Measurements from ENCODE around the gene APOH. TPM values are rescaled to one million over a fixed set of nuclear protein-coding genes. Genes with fewer than 3 reads are reported as not detected.

Gene APOH
- total and polyA plus RNA-seq, 2 of the 13 experiments (the other 11 are each of a cell fraction or from before 2014, with no cell fraction given), result 4,846 to 5,748 TPM

DNA sequence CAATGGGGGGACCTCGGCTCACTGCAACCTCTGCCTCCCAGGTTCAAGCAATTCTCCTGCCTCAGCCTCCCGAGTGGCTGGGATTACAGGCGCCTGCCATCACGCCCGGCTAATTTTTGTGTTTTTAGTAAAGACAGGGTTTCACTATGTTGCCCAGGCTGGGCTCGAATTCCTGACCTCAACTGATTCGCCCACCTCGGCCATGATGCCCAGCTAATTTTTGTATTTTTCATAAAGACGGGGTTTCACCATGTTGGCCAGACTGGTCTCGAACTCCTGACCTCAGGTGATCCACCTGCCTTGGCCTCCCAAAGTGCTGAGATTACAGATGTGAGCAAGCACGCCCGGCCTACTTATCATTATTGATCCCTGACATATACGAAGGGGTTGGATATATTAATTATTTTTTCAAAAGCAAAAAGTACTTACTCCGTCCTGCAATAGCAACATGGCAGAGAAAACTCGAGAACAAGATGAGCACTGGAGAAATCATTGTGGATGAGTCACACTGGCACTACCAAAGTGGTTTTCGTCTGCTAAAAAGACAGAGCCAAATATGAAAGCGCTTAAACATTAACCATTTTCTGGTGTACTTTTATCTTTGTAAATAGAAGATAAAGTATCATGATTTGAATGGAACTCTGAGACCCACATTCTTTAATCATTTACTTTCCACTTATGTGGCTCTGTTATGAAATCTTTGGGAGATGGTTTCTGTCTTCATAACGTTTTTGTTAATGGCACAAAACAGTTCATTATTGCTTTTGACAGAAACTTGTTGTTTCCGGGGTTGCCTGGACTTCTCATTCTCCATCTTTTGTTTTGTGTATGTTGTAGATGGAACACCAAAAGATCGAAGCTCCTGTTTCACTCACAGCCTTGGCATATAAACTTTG is at the start of gene APOH (continued):
- TF ChIP-seq, protein P1, sequence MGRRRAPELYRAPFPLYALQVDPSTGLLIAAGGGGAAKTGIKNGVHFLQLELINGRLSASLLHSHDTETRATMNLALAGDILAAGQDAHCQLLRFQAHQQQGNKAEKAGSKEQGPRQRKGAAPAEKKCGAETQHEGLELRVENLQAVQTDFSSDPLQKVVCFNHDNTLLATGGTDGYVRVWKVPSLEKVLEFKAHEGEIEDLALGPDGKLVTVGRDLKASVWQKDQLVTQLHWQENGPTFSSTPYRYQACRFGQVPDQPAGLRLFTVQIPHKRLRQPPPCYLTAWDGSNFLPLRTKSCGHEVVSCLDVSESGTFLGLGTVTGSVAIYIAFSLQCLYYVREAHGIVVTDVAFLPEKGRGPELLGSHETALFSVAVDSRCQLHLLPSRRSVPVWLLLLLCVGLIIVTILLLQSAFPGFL (CRISPR knock-in tag; IDR thresholded peaks at IDR 0.05), result no peak
- TF ChIP-seq ZNF607 (CRISPR knock-in tag; IDR thresholded peaks at IDR 0.05; ENCODE audit: borderline replicate concordance), result peak; percentile 58; the same call in 1 of the 2 replicates
- TF ChIP-seq YEATS4 (CRISPR knock-in tag; IDR thresholded peaks at IDR 0.05; ENCODE audit: borderline replicate concordance), result peak; percentile 81; the same call in 1 of the 2 replicates
- TF ChIP-seq ADNP (CRISPR knock-in tag; IDR thresholded peaks at IDR 0.05), result peak; percentile 88
- TF ChIP-seq CEBPZ (IDR thresholded peaks at IDR 0.05; ENCODE audit: low read length), result no peak
- TF ChIP-seq ZNF30 (CRISPR knock-in tag; IDR thresholded peaks at IDR 0.05), result no peak
- no peak for TF ChIP-seq ATF7-NPFF (CRISPR knock-in tag; IDR thresholded peaks at IDR 0.05; ENCODE audit: low read depth)
- no peak; the same call in 1 of the 2 replicates for TF ChIP-seq JUN (CRISPR knock-in tag; IDR thresholded peaks at IDR 0.05)
- peak; percentile 47; the same call in 1 of the 2 replicates for TF ChIP-seq RXRA (CRISPR knock-in tag; IDR thresholded peaks at IDR 0.05)
- TF ChIP-seq, protein P2, sequence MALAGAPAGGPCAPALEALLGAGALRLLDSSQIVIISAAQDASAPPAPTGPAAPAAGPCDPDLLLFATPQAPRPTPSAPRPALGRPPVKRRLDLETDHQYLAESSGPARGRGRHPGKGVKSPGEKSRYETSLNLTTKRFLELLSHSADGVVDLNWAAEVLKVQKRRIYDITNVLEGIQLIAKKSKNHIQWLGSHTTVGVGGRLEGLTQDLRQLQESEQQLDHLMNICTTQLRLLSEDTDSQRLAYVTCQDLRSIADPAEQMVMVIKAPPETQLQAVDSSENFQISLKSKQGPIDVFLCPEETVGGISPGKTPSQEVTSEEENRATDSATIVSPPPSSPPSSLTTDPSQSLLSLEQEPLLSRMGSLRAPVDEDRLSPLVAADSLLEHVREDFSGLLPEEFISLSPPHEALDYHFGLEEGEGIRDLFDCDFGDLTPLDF (CRISPR knock-in tag; IDR thresholded peaks at IDR 0.05), result 0 out of 2 replicates have a peak, but pooled peaks have one; percentile 66
- no peak for TF ChIP-seq HOXA9 (CRISPR knock-in tag; IDR thresholded peaks at IDR 0.05; ENCODE audit: borderline replicate concordance)
- TF ChIP-seq ZNF558 (CRISPR knock-in tag; IDR thresholded peaks at IDR 0.05; ENCODE audit: borderline replicate concordance), result no peak
- no peak for TF ChIP-seq SP2 (CRISPR knock-in tag; IDR thresholded peaks at IDR 0.05)
- peak; percentile 71 for TF ChIP-seq ASH2L (IDR thresholded peaks at IDR 0.05; ENCODE audit: insufficient read length, low read depth, low read length)
- peak; percentile 71 for TF ChIP-seq IRF2 (CRISPR knock-in tag; IDR thresholded peaks at IDR 0.05)
- no peak for TF ChIP-seq ZNF329 (CRISPR knock-in tag; IDR thresholded peaks at IDR 0.05; ENCODE audit: low read depth)
- TF ChIP-seq, protein P3, sequence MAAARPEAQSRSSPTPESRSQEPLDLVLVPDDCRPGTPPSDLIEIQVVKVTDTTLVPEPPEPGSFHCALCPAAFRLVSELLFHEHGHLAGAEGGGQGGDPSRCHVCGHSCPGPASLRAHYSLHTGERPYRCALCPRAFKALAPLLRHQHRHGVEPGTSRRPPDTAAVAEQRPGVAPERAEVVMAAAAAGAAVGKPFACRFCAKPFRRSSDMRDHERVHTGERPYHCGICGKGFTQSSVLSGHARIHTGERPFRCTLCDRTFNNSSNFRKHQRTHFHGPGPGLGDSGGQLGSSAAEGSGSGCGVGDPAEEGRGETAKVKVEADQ (CRISPR knock-in tag; IDR thresholded peaks at IDR 0.05; ENCODE audit: borderline replicate concordance), result peak; percentile 54; the same call in 1 of the 2 replicates
- TF ChIP-seq, protein P4, sequence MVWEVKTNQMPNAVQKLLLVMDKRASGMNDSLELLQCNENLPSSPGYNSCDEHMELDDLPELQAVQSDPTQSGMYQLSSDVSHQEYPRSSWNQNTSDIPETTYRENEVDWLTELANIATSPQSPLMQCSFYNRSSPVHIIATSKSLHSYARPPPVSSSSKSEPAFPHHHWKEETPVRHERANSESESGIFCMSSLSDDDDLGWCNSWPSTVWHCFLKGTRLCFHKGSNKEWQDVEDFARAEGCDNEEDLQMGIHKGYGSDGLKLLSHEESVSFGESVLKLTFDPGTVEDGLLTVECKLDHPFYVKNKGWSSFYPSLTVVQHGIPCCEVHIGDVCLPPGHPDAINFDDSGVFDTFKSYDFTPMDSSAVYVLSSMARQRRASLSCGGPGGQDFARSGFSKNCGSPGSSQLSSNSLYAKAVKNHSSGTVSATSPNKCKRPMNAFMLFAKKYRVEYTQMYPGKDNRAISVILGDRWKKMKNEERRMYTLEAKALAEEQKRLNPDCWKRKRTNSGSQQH (CRISPR knock-in tag; IDR thresholded peaks at IDR 0.05; ENCODE audit: low read depth), result no peak
- peak; percentile 91 for TF ChIP-seq GATA4 (IDR thresholded peaks at IDR 0.05; ENCODE audit: borderline replicate concordance, low read depth)
- TF ChIP-seq HDAC2 (CRISPR knock-in tag; IDR thresholded peaks at IDR 0.05), result peak; percentile 42; the same call in 1 of the 2 replicates
- TF ChIP-seq EED (CRISPR knock-in tag; IDR thresholded peaks at IDR 0.05), result no peak

All from HepG2 (cell line).